Measurements from ENCODE around the gene PIK3AP1. TPM values are rescaled to one million over a fixed set of nuclear protein-coding genes. Genes with fewer than 3 reads are reported as not detected.

The PIK3AP1 gene
- total and polyA plus RNA-seq, 2 of the 8 experiments (the other 6 are each of a cell fraction or from before 2014, with no cell fraction given): 1.9 to 4.5 TPM

GRCh38 chr10:96765406-96766240 is 45.3 kb upstream of the PIK3AP1 start:
- no peak overlapping the region for H4K91ac ChIP-seq (replicated peaks; ENCODE audit: insufficient read length, low read length)
- H2BK20ac ChIP-seq (ENCODE audit: low read length): no peak overlapping the region
- H4K20me1 ChIP-seq (replicated peaks in 1 of 2; ENCODE audit: control insufficient read depth in 1 of 2, insufficient read depth in 2 of 2, low read length in 2 of 2): no peaks in the 10 kb centered on the region
- POLR2A ChIA-PET (ENCODE audit: partially characterized antibody): no interaction called here
- H2AK5ac ChIP-seq (ENCODE audit: low read depth, low read length): no peak overlapping the region
- H3K4me2 ChIP-seq (ENCODE audit: insufficient read depth in 1 of 2, low read depth in 2 of 2, low read length in 2 of 2): no peak overlapping the region
- no peaks in the 10 kb centered on the region for H3K27me3 ChIP-seq (replicated peaks in 1 of 4; ENCODE audit: control insufficient read depth in 3 of 4, extremely low read depth in 1 of 4, insufficient read depth in 3 of 4, low read length in 3 of 4)
- no peak overlapping the region for H4K5ac ChIP-seq (ENCODE audit: insufficient read length, low read depth, low read length)
- no peak overlapping the region for H4K8ac ChIP-seq (ENCODE audit: extremely low read depth, insufficient read depth, low read length)
- H3K79me2 ChIP-seq (ENCODE audit: control insufficient read depth in 1 of 2, insufficient read depth in 2 of 2, low read length in 2 of 2): no peaks in the 10 kb centered on the region
- H3K4me3 ChIP-seq (ENCODE audit: extremely low read depth in 1 of 4, insufficient read depth in 2 of 4, low read depth in 3 of 4, low read length in 4 of 4): no peak overlapping the region
- DNase-seq (ENCODE audit: low read depth in 1 of 2, low spot score in 2 of 2): peak in 1 of 2 experiments; percentile 62
- H3K56ac ChIP-seq (replicated peaks; ENCODE audit: insufficient read length, low read depth, low read length): no peak overlapping the region
- H2BK120ac ChIP-seq (replicated peaks; ENCODE audit: low read depth, low read length): no peak overlapping the region
- H2BK5ac ChIP-seq (ENCODE audit: low read depth, low read length): no peak overlapping the region
- no peak overlapping the region for H2BK12ac ChIP-seq (ENCODE audit: low read depth, low read length)
- CTCF ChIA-PET (ENCODE audit: partially characterized antibody): interaction anchor here (0.7 kb wide), 1 partner anchor 15 kb away, joined by 3 read pairs; no protein-coding TSS in a partner anchor
- H2AFZ ChIP-seq (ENCODE audit: low read length): no peak overlapping the region
- 88% methylated on average over 9 of the region's 9 CpGs; no CpG with 5 or more reads in 1 of the 2 experiments for WGBS, 2 experiments (ENCODE audit: extremely low coverage in 1 of 2, insufficient coverage in 1 of 2, insufficient read length in 1 of 2, insufficient replicate concordance in 2 of 2, low coverage in 1 of 2, low lambda C conversion rate in 2 of 2, missing lambda C conversion rate in 1 of 2)
- H3K23ac ChIP-seq (ENCODE audit: insufficient read length): no peak overlapping the region
- no peaks in the 10 kb centered on the region for H3K4me1 ChIP-seq (replicated peaks in 1 of 4; ENCODE audit: control insufficient read depth in 3 of 4, insufficient read depth in 4 of 4, low read length in 3 of 4)
- peaks cover 5 to 10% of the 10 kb centered on the region in 2 experiments; a peak in 1 of 4 replicates for H3K9me3 ChIP-seq (ENCODE audit: insufficient read depth in 2 of 2, low read depth in 1 of 2, low read length in 1 of 2)
- H3K4ac ChIP-seq (replicated peaks; ENCODE audit: insufficient read length, low read depth, low read length): no peak overlapping the region
- H2BK15ac ChIP-seq (ENCODE audit: low read length): no peak overlapping the region
- H3K23me2 ChIP-seq (ENCODE audit: low read depth, low read length): no peaks in the 10 kb centered on the region
- H3K27ac ChIP-seq (ENCODE audit: low read depth, low read length): no peak overlapping the region
- FAIRE-seq: no peak
- H3K79me1 ChIP-seq (ENCODE audit: low read depth, low read length): no peaks in the 10 kb centered on the region
- H3K14ac ChIP-seq (ENCODE audit: insufficient read length): no peak overlapping the region
- H3K18ac ChIP-seq (ENCODE audit: extremely low read depth, low read length): no peak overlapping the region
- H3K9ac ChIP-seq (replicated peaks in 1 of 4; ENCODE audit: extremely low read depth in 1 of 4, low read depth in 3 of 4, low read length in 3 of 4): no peak overlapping the region
- no peaks in the 10 kb centered on the region for H3K36me3 ChIP-seq (ENCODE audit: control insufficient read depth in 2 of 4, insufficient read depth in 4 of 4, low read length in 3 of 4)
- TF ChIP-seq ZNF274 (IDR thresholded peaks at IDR 0.05; ENCODE audit: borderline replicate concordance, extremely low read depth, low read length): no peak
- peak; percentile 34 to 49 (median 48); a peak in 3 of 4 replicates for TF ChIP-seq CTCF (IDR thresholded peaks at IDR 0.05; ENCODE audit: control extremely low read depth in 1 of 3, insufficient read depth in 1 of 3, low read depth in 1 of 3, low read length in 3 of 3)
- TF ChIP-seq RFX5 (IDR thresholded peaks at IDR 0.05; ENCODE audit: borderline replicate concordance, low read depth, low read length): no peak
- TF ChIP-seq RAD21 (IDR thresholded peaks at IDR 0.05 in 1 of 2, conservative IDR thresholded peaks at IDR 0.05 in 1 of 2; ENCODE audit: low read depth in 2 of 2, low read length in 2 of 2): peak; percentile 44 to 56
- no peak for TF ChIP-seq BACH1 (IDR thresholded peaks at IDR 0.05; ENCODE audit: low read length)
- TF ChIP-seq JUN (IDR thresholded peaks at IDR 0.05; ENCODE audit: low read depth, low read length): no peak
- no peak for TF ChIP-seq POLR2A (IDR thresholded peaks at IDR 0.05; ENCODE audit: control extremely low read depth in 1 of 2, low read depth in 2 of 2, low read length in 2 of 2)
- TF ChIP-seq E2F6 (IDR thresholded peaks at IDR 0.05): no peak
- no peak for TF ChIP-seq RBBP5 (IDR thresholded peaks at IDR 0.05; ENCODE audit: borderline replicate concordance, low read depth, low read length)

Data from H1 (cell line).